Breast epithelium (tissue), 3 donors: ENCODE data around the gene GSTO2.

Experiments
- CTCF ChIP-seq, 3 donors: fragments of 450-650 bp; IDR thresholded peaks; one replicate each; pipeline ENCODE4 v1.5.1; 2016 to 2017; ENCODE audit warnings: antibody characterized with exemption in 3 of 3, mild to moderate bottlenecking in 3 of 3, moderate library complexity in 3 of 3
- POLR2A ChIP-seq: fragments of 450-650 bp; IDR thresholded peaks from one replicate; pipeline ENCODE4 v1.6.1; 2016; ENCODE audit warnings: antibody characterized with exemption, mild to moderate bottlenecking, moderate library complexity

GRCh38 chr10:104258209-104258608 is 10.8 kb upstream of the GSTO2 start:
- TF ChIP-seq CTCF (IDR thresholded peaks at IDR 0.05): no peak
- TF ChIP-seq POLR2A: no peak
